Motor neuron (in vitro differentiated cells): Measurements from ENCODE around the gene DDIT4. TPM values are rescaled to one million over a fixed set of nuclear protein-coding genes. Genes with fewer than 3 reads are reported as not detected.
A peak's percentile ranks its signal among the peaks of the same experiment; 100 is the strongest.

Experiments
- ATAC-seq, 8 experiments: fragments of 200-7000 bp; cut with Tn5 transposase; replicated peaks in 6 of 8; 2 replicates each; pipeline ENCODE4 v1.8.0; 2021; ENCODE audit warnings: mild to moderate bottlenecking in 8 of 8, moderate library complexity in 8 of 8
- H3K27ac ChIP-seq, 2 donors: fragments of 250-450 bp; sonication (Bioruptor Pico); 2 replicates each; pipeline ENCODE4 v1.9.0; 2021; ENCODE audit warnings: antibody characterized with exemption in 2 of 2, mild to moderate bottlenecking in 2 of 2, moderate library complexity in 1 of 2
- H3K4me1 ChIP-seq, 2 donors: fragments of 250-450 bp; sonication (Bioruptor Pico); replicated peaks in 1 of 2; 2 replicates each; pipeline ENCODE4 v1.6.1; 2021; ENCODE audit warnings: antibody characterized with exemption in 2 of 2, mild to moderate bottlenecking in 2 of 2, moderate library complexity in 1 of 2
- H3K4me3 ChIP-seq, 5 donors: fragments of 250-450 bp; sonication (Bioruptor Pico); 2 replicates each; pipeline ENCODE4 v1.9.0; 2021; ENCODE audit warnings: antibody characterized with exemption in 5 of 5, mild to moderate bottlenecking in 5 of 5, moderate library complexity in 4 of 5
- WGBS, 10 experiments: fragments of 450-650 bp; shearing (Covaris generic); methylation state at CpG; one replicate each; pipeline ENCODE4 v1.0.0; 2022; 5-methylcytosine and 5-hydroxymethylcytosine counted together
- in situ Hi-C, 9 experiments: fragments of 400-800 bp; cut with MboI; loops; one replicate each; pipeline ENCODE4 v1.15.0; 2021; ENCODE audit warnings: low sequenced_read_pairs in 9 of 9, low pct_unique_long_range_greater_than_20kb in 2 of 9; ENCODE audit not compliant: unreplicated experiment in 9 of 9
- total RNA-seq, 8 experiments: library from RNA; unstranded; fragments of 300-600 nt; gene quantifications; 2 replicates each; pipeline versions ENCODE4 v1.2.3 to v1.2.4, GENCODE V29; 2022

DDIT4 gene
- total RNA-seq, 8 experiments from 2014 or later = 58.6 to 340 (median 216) TPM

DNA sequence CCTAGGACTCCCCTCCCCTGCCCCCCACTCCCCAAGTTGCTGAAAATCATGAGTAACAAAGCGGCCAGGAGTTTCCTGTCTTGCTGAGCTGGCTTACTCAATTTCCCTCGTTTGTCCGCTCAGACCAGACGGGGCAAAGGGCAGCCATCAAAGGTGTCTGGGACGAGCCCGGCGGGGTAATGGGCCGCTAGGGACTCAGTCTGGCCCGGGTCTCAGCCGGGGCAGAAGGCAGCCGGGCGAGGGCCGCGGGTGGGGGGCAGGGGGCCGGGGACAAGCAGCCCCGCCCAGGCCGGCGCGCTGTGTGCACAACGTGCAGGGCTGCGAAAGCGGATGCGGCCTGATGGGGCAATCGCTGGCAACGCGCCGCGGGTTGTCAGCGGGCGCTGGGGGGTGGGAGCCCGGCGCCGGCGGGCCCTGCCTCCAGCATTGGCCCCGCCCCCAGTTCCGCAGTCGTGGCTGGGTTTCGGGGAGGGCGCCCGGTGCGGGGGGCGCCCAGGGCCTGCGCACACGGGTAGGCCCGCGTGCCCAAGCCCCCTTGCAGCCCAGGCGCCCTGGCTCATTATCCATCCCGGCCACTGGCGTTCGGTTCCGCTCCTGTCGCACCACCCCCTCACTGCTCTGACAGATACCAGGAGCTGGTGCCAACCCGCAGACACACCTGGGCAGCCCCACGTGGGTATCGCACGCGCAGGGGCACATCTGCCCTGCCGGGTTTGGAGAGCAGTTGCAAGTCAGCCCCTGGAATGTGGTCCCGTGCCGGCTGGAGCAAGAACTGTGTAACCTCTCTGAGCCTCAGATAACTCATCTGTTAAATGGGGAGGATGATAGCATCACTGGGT lies 45.9 kb downstream of the DDIT4 start:
- Histone ChIP-seq H3K4me1 (peaks cover 42 to 52% of the 10 kb centered on the region in 2 donors), H3K4me3 (peak overlapping the region in 1 of 5 donors; percentile 1), H3K27ac (peak overlapping the region; percentile 94 to 97)
- ATAC-seq = peak; percentile 26 to 84 (median 46)
- 0 to 100% (median 70%) methylated on average over 1 to 5 of the region's 60 CpGs; no CpG with 5 or more reads in 7 of the 10 experiments for WGBS, 10 experiments
- in situ Hi-C loops = no loop called here

DNA sequence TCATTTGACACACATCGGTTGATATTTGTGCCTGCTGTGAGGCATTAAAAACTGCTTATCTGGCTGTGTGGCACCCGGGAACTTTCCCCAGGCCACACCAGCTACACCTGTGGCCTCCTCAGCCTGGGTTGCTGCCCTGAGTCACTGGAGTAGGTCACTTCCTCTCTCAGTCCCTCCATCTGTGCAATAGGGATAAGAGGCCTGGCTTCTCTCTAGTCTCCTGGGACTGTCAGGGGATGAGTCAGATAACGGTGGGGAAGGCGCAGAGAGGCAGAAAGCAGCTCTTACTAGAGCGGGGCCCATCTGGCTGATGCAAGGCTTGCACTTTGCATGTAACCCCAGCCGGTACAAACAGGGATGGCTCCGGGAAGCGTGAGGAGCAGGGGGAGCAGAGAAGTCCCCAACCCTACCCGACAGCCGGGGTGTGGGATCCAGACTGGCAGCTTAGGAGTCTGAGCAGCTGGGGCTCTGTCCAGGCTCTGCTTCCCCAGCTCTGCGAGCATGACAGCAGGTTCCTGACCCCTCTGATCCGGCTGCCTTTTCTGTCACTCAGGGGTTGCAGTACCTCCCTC lies 47.0 kb downstream of the DDIT4 start:
- ATAC-seq = peak; percentile 68 to 91 (median 89)
- in situ Hi-C loops = no loop called here
- peak overlapping the region; percentile 94 to 97 for H3K27ac ChIP-seq
- H3K4me3 ChIP-seq = peak overlapping the region in 2 of 5 donors; percentile 7 to 10
- H3K4me1 ChIP-seq = peaks cover 52 to 62% of the 10 kb centered on the region in 2 donors
- WGBS, 10 experiments = 0 to 60% (median 33%) methylated on average over 1 to 6 of the region's 12 CpGs; no CpG with 5 or more reads in 4 of the 10 experiments

DNA sequence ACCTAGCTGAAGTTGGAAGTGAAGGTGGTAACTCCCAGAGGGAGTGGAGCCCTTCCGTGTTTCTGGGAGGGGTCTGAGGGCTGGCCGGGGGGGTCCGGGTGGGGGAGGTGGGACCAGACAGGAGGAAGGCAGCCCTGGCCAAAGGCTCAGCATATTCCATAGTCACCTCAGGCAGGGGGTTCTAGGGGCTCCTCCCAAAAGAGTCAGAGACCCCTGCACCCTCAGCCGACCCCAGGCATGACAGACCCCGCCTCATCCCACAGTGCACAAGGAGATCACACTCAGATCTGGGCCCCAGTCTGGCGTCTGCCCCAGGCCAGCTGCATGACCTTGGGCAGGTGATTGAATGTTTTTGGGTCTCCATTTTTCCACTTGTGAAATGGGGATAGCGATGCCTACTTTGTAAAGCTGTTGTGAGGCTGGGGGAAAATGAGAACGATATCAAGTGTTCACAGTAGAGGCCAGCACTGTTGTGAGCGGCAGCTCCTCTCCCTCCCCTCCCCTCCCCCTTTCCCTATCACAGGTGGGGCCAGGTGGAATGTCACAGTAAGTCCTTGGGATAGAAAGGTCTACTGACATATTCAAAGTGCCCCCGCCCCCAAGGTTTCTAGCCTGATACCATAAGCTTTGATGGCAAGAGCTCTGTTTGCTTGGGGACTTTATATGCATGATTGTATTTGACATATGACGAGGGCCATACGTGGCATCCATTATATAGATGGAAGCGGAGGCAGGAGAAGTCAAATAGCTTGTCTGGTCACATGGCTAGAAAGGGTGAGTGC lies 47.7 kb downstream of the DDIT4 start:
- ATAC-seq = no peak
- H3K27ac ChIP-seq = peak overlapping the region; percentile 94 to 97
- peaks cover 59 to 62% of the 10 kb centered on the region in 2 donors for H3K4me1 ChIP-seq
- in situ Hi-C loops = no loop called here
- WGBS, 10 experiments = 60 to 100% (median 81%) methylated on average over 1 to 7 of the region's 13 CpGs; no CpG with 5 or more reads in 3 of the 10 experiments
- H3K4me3 ChIP-seq = peak overlapping the region in 2 of 5 donors; percentile 7 to 10

DNA sequence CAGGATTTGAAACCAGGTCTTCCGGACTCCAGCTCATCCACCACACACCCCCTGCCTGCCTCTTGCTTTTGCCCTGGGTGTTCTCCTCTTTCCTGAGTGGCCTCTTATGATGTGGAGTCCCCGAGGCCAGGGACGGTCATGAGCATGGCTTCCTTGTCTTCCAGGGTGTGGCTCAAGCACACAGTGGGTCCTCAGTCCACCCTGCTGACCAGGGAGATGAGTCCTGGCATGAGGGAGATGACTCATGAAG lies 48.2 kb downstream of the DDIT4 start:
- peak overlapping the region; percentile 94 to 97 for H3K27ac ChIP-seq
- peaks cover 62 to 63% of the 10 kb centered on the region in 2 donors for H3K4me1 ChIP-seq
- H3K4me3 ChIP-seq = no peak overlapping the region
- in situ Hi-C loops = no loop called here
- 90% methylated on average over 3 of the region's 3 CpGs; no CpG with 5 or more reads in 9 of the 10 experiments for WGBS, 10 experiments
- no peak for ATAC-seq

DNA sequence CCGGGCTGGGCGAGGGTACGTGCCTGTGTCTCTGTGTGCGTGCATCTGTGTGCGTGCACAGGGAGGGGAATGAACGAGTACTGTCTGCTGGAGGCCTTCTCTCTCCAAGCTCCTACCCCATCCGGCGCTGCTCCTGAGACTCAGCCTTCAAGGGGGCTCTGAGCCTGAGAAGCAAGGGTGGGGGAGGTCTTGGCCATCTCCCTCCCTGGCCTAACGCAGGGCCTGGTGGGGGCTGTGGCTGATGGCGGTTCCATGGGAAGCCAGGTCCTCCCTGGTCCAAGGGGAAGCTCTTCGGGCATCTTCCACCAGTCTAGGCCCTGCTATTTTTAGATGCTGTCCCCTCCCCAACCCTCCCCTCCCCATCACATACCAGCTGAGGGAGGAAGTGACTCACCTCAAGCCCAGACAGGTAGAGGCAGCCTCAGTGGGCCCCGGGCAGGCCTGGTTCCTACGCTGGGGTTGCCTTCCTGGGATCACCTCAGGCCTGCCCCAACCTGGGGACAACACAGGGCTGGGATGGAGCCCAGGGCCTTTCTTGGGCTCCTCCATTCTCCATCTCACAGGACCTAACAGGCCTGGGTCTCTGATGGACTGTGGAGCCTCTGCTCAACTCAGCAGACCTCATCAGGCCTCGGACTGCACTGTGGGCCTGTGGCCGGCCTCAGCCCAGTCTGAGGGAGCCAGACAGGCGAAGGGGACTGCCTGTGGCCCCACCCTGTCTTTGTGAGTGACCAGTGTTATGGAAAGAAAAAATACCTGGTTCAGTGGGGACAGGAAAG lies 48.7 kb downstream of the DDIT4 start:
- in situ Hi-C loops = no loop called here
- H3K27ac ChIP-seq = peak overlapping the region; percentile 94 to 97
- 60 to 100% (median 94%) methylated on average over 1 to 9 of the region's 16 CpGs; no CpG with 5 or more reads in 5 of the 10 experiments for WGBS, 10 experiments
- H3K4me1 ChIP-seq = peaks cover 62 to 68% of the 10 kb centered on the region in 2 donors
- ATAC-seq = no peak
- H3K4me3 ChIP-seq = no peak overlapping the region

DNA sequence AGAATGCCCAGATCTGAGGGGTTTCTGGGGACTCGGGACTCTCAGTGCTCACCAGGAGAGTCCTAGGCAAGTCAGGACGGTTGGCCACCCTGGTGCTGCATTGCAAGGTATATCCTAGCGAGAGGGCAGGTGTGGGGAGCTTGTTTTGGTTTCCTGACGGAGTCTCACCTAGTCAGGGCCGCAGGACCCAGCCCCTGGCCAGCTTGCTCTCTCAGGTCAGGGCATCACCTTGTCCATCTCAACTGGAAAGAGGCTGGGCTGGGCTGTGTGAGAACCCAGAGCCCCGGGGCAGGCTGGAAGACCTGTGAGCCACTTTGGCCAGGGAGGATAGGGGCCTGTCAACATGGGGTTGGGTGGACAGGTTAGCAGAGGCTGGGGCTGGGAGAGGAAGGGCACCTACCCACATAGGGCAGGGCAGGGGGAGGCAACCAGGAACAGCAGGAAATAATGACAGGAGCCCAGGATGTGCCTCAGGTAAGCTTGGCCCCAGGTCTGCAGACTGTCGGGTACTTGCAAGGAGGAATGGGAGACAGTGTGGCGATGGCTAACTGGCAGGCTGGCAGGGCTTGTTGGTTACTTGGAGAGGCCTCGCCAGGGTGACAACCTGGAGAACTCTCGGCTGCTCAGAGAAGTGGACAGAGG lies 49.5 kb downstream of the DDIT4 start:
- ATAC-seq = no peak
- Histone ChIP-seq H3K4me3 (no peak overlapping the region), H3K27ac (peak overlapping the region; percentile 94 to 97), H3K4me1 (peaks cover 69 to 75% of the 10 kb centered on the region in 2 donors)
- WGBS, 10 experiments = 91 to 100% (median 93%) methylated on average over 1 to 8 of the region's 10 CpGs; no CpG with 5 or more reads in 4 of the 10 experiments
- in situ Hi-C loops = no loop called here

DNA sequence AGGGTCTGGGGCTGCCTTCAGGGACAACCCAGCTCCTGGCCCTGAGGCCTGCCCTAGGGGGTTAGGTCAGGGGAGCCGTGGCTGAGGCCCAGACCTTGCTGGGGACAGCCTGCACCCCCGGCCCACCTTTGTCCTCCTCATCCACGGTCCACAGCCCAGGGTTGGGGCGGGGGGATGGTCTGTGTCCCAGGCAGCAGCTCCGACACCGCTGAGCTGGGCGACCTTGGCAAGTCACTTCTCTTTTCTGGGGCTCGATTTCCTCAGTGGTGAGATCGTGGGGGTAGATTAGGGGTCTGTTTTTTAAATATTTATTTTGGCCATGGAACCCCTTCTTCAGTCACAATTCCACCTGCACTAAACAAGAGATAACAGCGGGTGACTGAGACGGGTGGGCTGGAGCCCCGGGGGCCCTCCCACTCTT lies 50.1 kb downstream of the DDIT4 start:
- peaks cover 74 to 81% of the 10 kb centered on the region in 2 donors for H3K4me1 ChIP-seq
- in situ Hi-C loops = no loop called here
- ATAC-seq = no peak
- 60 to 94% (median 80%) methylated on average over 1 to 4 of the region's 12 CpGs; no CpG with 5 or more reads in 7 of the 10 experiments for WGBS, 10 experiments
- H3K4me3 ChIP-seq = no peak overlapping the region
- peak overlapping the region; percentile 94 to 97 for H3K27ac ChIP-seq

Other genes starting within 250 kb of the DDIT4 start
- gene SPOCK2, start 185.4 kb upstream of the DDIT4 start, total RNA-seq = 10 to 100 TPM in 5 of 8 experiments, 1 to 10 TPM in 1, under 1 TPM in 2; 0.58 to 93.2 (median 23.3) TPM
- gene ANAPC16, start 57.9 kb upstream of the DDIT4 start, total RNA-seq = 10 to 100 TPM; 33.7 to 63.2 (median 49.7) TPM
- gene ASCC1, start 57.6 kb upstream of the DDIT4 start, total RNA-seq = 10 to 100 TPM; 28.1 to 51.0 (median 37.3) TPM
- gene DNAJB12, start 81.0 kb downstream of the DDIT4 start, total RNA-seq = 10 to 100 TPM; 10.5 to 28.9 (median 20.3) TPM